ENCODE results near the gene CCDC50. TPM values are rescaled to one million over a fixed set of nuclear protein-coding genes. Genes with fewer than 3 reads are reported as not detected.

Gene CCDC50
- total RNA-seq, 4 donors from 2014 or later = 137 to 221 (median 160) TPM

GRCh38 chr3:191432162-191432561 lies 103.0 kb downstream of the CCDC50 start:
- TF ChIP-seq CTCF (IDR thresholded peaks at IDR 0.05; ENCODE audit: low read depth) = no peak

- TF ChIP-seq CTCF (IDR thresholded peaks at IDR 0.05; ENCODE audit: low read depth) = no peak
These were observed 104.8 kb downstream of the CCDC50 start for GRCh38 chr3:191434024-191434423.

GRCh38 chr3:191435981-191436380 lies 106.8 kb downstream of the CCDC50 start:
- TF ChIP-seq CTCF (IDR thresholded peaks at IDR 0.05; ENCODE audit: low read depth) = no peak

- no peak for TF ChIP-seq CTCF (IDR thresholded peaks at IDR 0.05; ENCODE audit: low read depth)
These were observed 109.1 kb downstream of the CCDC50 start for GRCh38 chr3:191438150-191438814.

GRCh38 chr3:191440532-191440931 lies 111.3 kb downstream of the CCDC50 start:
- no peak for TF ChIP-seq CTCF (IDR thresholded peaks at IDR 0.05; ENCODE audit: low read depth)

- TF ChIP-seq CTCF (IDR thresholded peaks at IDR 0.05; ENCODE audit: low read depth) = no peak
These were observed 112.5 kb downstream of the CCDC50 start for GRCh38 chr3:191441687-191442086.

GRCh38 chr3:191444569-191444968 lies 115.4 kb downstream of the CCDC50 start:
- TF ChIP-seq CTCF (IDR thresholded peaks at IDR 0.05; ENCODE audit: low read depth) = no peak

Other genes starting within 250 kb of the CCDC50 start
- not detected for gene OSTN, start 130.2 kb upstream of the CCDC50 start, total RNA-seq
- gene UTS2B, start 1.1 kb downstream of the CCDC50 start, total RNA-seq = 1 to 10 TPM in 2 of 4 donors, under 1 TPM in 2; 0.82 to 2.0 (median 1.1) TPM
- not detected for gene PYDC2, start 131.8 kb downstream of the CCDC50 start, total RNA-seq

All from subcutaneous adipose tissue (tissue), 4 donors.